ENCODE results near the gene CACNA1F.

- no peak for TF ChIP-seq POLR2AphosphoS5 (IDR thresholded peaks at IDR 0.05)
- no peak for TF ChIP-seq CTCF (IDR thresholded peaks at IDR 0.05)
- TF ChIP-seq POLR2A (IDR thresholded peaks at IDR 0.05; ENCODE audit: low read depth) = no peak
- TF ChIP-seq EP300 (IDR thresholded peaks at IDR 0.05) = no peak
Observed at GRCh38 chrX:49179358-49179757, 53.8 kb downstream of the CACNA1F start.
